ENCODE results near the gene TBC1D19.

The TBC1D19 gene

GRCh38 chr4:26713563-26714151 lies 129.8 kb downstream of the TBC1D19 start:
- no peak overlapping the region for H3K4me3 ChIP-seq (ENCODE audit: low read depth, low read length)
- H2AFZ ChIP-seq, result no peak overlapping the region
- no peak overlapping the region for H3K9ac ChIP-seq
- no peaks in the 10 kb centered on the region for H3K9me3 ChIP-seq (ENCODE audit: control insufficient read depth, low read length)
- no peaks in the 10 kb centered on the region for H3K27me3 ChIP-seq (ENCODE audit: control insufficient read depth, insufficient read depth, low read length)
- no peaks in the 10 kb centered on the region for H3K79me2 ChIP-seq
- no peak overlapping the region for H3K4me2 ChIP-seq (ENCODE audit: low read length)
- H3K4me1 ChIP-seq, result no peaks in the 10 kb centered on the region
- H3K36me3 ChIP-seq (ENCODE audit: control insufficient read depth, insufficient read depth, low read length), result no peaks in the 10 kb centered on the region
- TF ChIP-seq, protein P1, sequence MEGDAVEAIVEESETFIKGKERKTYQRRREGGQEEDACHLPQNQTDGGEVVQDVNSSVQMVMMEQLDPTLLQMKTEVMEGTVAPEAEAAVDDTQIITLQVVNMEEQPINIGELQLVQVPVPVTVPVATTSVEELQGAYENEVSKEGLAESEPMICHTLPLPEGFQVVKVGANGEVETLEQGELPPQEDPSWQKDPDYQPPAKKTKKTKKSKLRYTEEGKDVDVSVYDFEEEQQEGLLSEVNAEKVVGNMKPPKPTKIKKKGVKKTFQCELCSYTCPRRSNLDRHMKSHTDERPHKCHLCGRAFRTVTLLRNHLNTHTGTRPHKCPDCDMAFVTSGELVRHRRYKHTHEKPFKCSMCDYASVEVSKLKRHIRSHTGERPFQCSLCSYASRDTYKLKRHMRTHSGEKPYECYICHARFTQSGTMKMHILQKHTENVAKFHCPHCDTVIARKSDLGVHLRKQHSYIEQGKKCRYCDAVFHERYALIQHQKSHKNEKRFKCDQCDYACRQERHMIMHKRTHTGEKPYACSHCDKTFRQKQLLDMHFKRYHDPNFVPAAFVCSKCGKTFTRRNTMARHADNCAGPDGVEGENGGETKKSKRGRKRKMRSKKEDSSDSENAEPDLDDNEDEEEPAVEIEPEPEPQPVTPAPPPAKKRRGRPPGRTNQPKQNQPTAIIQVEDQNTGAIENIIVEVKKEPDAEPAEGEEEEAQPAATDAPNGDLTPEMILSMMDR (IDR thresholded peaks at IDR 0.05), result no peak
- no peak overlapping the region for H3K27ac ChIP-seq

DNA sequence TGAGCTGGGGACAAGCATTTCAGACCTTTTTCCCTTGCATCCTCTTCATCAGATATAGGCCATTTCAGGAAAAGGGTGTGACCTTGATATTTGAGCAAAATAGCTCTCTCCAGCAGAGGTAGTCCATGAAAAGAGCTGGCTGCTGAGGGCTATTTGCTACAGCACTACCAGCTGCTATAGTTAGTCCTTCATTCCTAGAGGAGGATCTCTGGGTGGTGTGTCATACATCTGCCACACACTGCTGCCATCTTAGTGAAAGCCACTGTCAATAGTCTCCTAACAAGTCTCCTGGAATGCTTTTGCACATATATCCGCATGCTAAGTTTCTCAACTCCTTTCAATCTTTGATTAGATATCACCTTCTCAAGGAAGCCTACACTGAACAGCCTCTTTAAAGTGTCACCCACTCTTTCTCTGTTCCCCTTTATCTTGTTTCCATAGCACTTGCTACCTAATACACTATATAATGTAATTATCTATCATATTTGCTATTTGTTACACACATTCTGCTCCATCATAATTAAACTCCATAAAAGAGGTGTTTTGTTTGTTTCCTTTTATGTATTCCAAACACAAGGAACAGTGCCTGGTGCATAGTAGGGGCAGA lies 131.9 kb downstream of the TBC1D19 start:
- Histone ChIP-seq H3K4me2 (ENCODE audit: low read length) (no peak overlapping the region), H3K36me3 (ENCODE audit: control insufficient read depth, insufficient read depth, low read length) (no peaks in the 10 kb centered on the region), H3K9me3 (ENCODE audit: control insufficient read depth, low read length) (no peaks in the 10 kb centered on the region), H3K4me1 (no peaks in the 10 kb centered on the region), H2AFZ (no peak overlapping the region), H3K27ac (no peak overlapping the region), H3K9ac (no peak overlapping the region), H3K79me2 (no peaks in the 10 kb centered on the region), H3K27me3 (ENCODE audit: control insufficient read depth, insufficient read depth, low read length) (no peaks in the 10 kb centered on the region), H3K4me3 (ENCODE audit: low read depth, low read length) (no peak overlapping the region)
- TF ChIP-seq, protein P1 (IDR thresholded peaks at IDR 0.05), result no peak

DNA sequence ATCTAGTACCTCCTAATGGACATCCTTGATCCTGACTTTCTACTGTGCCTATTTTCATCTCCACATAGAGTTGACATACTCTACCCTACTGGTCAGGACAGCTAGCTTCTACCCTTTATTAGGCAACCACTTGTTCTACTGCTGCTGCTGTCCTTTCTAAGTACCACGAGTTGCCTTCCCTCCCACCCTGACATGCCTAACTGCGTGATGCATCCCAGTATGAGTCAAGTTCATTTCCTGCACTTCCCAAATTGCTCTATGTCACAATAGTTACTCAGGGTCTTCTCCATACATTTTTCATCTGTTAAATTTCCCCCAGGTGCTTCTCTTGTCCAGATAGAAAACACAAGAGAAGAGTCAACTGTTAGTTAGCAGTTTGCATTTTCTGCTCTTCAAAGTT lies 133.4 kb downstream of the TBC1D19 start:
- no peak overlapping the region for H3K27ac ChIP-seq
- TF ChIP-seq, protein P1 (IDR thresholded peaks at IDR 0.05), result no peak
- no peaks in the 10 kb centered on the region for H3K36me3 ChIP-seq (ENCODE audit: control insufficient read depth, insufficient read depth, low read length)
- H2AFZ ChIP-seq, result no peak overlapping the region
- no peak overlapping the region for H3K9ac ChIP-seq
- no peaks in the 10 kb centered on the region for H3K9me3 ChIP-seq (ENCODE audit: control insufficient read depth, low read length)
- H3K4me3 ChIP-seq (ENCODE audit: low read depth, low read length), result no peak overlapping the region
- no peaks in the 10 kb centered on the region for H3K79me2 ChIP-seq
- no peaks in the 10 kb centered on the region for H3K4me1 ChIP-seq
- no peaks in the 10 kb centered on the region for H3K27me3 ChIP-seq (ENCODE audit: control insufficient read depth, insufficient read depth, low read length)
- no peak overlapping the region for H3K4me2 ChIP-seq (ENCODE audit: low read length)

DNA sequence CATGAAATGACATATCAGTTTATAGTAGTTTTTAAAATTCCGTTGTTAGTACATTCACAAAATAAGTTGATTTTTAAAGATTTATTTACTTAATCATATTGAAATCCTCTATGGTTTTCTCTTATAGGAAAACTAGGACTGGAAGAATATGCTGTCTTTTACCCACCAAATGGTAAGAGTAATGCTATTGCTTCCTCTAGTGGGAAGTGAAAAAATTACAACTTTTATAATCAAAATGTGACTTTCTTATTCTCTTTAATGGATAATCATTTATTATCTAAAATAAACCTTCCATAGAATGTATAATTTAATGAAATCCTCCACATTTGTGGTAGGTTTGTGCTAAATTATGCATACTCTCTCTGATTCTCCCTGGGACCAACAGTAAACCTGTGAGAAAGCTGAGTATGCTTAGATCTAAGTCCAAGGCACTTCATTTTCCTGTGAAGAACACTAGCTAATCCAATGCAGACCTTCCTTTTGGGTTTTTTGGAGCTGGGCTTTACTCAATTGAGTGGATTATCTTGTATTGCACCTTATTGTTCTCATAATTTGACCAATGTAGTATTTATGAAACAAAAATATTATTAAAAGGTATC lies 136.2 kb downstream of the TBC1D19 start:
- Histone ChIP-seq H3K9ac (no peak overlapping the region), H3K9me3 (ENCODE audit: control insufficient read depth, low read length) (no peaks in the 10 kb centered on the region), H3K4me3 (ENCODE audit: low read depth, low read length) (no peak overlapping the region), H3K79me2 (no peaks in the 10 kb centered on the region), H2AFZ (no peak overlapping the region), H3K4me2 (ENCODE audit: low read length) (no peak overlapping the region), H3K27me3 (ENCODE audit: control insufficient read depth, insufficient read depth, low read length) (no peaks in the 10 kb centered on the region), H3K36me3 (ENCODE audit: control insufficient read depth, insufficient read depth, low read length) (no peaks in the 10 kb centered on the region), H3K27ac (no peak overlapping the region), H3K4me1 (no peaks in the 10 kb centered on the region)
- TF ChIP-seq, protein P1 (IDR thresholded peaks at IDR 0.05), result peak; percentile 39
